HG02610 (cell line): ENCODE data around the gene SLC26A11.

Experiments
- ATAC-seq: cut with Tn5 transposase; IDR thresholded peaks from one replicate; pipeline ENCODE4 v1.9.1; 2021; ENCODE audit warnings: mild to moderate bottlenecking, moderate library complexity; ENCODE audit not compliant: unreplicated experiment

SLC26A11 gene

DNA sequence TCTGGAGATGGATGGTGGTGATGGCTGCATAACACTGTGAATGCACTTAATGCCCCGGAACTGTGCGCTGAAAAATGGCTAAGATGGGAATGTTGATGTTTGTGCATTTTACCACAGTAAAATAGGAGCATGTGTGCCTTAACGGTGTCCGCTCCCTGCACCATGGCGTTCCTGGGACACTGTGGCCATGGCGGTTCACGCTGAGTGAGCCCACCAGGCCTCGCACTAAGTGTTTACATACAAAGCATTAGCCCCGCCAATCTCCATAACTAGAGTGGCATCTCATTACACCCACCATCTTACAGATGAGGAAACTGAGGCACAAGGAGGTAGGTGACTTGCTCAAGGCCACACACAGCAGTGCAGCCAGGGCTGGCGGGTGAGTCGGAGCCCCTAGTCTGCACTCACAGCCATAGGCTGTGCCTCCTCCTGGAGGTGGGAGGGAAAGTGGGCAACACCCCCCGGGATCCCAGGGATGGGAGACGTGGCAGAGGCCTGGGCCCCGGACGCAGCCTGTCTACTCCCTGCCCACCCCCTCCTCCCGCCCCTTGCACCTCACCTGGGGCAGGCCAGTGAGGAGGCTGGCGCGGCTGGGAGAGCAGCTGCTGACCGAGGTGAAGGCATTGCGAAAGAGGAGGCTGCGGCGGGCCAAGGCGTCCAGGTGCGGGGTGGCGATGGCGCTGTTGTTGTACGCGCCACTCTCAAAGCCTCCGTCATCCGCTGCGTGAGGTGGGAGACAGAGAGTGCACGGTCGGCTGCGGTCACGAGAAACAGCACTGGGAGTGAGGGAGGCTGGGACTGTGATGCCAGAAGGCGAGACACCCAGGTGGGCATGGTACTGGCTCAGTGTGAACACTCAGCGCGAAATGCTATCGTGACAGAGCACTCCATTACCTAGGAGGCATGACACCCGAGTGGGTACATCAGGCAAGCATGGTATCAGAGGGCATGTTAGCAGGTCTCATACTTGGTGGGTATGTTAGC lies 3.5 kb upstream of the SLC26A11 start:
- no peak for ATAC-seq

DNA sequence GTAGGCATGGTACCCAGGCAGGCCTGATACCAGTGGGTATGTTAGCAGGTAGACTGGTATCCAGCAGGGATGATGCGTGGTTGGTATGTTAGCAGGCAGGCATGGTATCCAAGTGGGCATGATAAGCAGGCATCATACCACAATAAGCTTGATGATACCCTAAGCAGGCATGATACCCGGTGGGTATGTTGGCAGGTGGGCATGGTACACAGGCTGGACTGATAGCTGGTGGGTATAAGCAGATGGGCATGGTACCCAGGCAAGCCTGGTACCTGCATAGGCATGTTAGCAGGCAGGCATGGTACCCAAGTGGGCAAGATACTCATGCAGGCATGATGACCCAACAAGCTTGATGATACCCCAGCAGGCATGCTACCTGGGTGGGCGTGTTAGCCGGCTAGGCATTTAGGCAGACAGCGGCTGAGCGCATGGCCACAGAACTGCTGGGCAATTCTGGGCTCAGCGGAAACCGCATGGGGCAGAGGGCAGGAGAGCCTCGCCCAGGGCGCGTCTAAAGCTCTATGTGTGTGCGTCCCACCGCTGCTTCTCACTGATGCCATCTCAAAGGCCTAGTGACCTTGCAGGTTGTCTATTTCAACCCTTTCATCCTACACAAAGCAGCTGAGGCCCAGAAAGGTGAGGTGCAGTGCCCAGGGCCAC lies 2.4 kb upstream of the SLC26A11 start:
- no peak for ATAC-seq

DNA sequence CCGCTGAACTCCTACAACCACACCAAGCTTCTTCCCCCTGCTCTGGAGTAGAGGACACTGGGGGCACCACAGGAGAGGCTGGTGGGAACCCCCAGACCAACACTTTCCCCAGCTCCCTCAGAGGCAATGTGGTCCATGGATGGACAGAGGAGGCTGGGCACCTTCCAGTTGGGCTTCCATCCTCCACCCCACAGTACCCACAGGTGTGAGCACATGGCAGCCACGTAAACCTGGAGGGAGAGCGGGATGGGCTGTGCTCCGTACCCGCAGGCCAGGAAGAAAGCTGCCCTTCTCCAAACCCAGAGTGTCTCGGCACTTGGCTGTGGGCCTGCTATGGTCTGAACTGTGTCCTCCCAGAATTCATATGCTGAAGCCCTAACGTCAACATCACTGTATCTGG lies 1.8 kb upstream of the SLC26A11 start:
- ATAC-seq, result no peak

DNA sequence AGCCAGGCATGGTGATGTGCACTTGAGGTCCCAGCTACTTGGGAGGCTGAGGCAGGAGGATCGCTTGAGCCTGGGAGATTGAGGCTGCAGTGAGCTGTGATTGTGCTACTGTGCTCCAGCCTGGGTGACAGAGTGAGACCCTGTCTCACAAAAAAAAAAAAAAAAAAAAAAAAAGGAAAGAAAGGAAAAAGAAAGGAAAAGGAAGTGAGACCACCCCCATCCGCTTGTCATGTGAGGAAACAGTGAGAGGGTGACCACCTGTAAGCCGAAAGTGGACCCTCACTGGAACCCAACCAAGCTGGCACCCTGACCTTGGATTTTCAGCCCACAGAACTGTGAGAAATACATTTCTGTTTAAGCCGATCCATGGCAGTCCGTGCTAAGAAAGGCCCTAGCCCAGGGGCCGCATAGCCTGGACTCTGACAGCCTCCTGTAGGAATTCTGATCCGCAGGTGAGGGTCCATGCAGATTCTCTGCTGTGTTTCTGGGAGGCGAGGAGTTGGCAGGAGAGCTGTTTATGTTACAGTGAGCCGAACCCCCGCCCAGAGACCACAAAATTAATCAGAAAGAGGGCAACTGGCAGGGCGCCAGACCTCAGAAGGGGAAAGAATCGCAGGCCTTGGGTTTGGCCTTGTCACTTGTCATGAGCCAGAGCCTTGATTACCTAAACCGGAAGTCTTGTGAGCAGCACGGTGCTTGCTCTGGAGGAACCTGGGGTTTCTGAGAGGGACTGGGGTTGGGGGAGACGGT lies 1.0 kb upstream of the SLC26A11 start:
- peak; percentile 64 for ATAC-seq

DNA sequence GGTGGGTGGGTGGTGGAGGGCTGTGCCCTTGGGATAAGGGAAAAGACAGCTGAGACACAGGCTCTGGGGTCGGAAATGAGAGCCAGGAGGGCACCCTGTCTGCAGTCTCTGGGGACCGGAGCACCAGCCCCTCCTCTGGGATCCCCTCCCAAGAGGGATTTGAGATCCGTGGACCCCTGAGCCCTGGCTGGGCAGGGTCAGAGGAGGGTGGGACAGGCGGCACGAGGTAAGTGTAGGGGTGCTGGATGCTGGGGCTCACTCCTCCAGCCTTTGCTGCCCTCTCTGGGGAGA lies 519 bp upstream of the SLC26A11 start:
- ATAC-seq, result no peak

DNA sequence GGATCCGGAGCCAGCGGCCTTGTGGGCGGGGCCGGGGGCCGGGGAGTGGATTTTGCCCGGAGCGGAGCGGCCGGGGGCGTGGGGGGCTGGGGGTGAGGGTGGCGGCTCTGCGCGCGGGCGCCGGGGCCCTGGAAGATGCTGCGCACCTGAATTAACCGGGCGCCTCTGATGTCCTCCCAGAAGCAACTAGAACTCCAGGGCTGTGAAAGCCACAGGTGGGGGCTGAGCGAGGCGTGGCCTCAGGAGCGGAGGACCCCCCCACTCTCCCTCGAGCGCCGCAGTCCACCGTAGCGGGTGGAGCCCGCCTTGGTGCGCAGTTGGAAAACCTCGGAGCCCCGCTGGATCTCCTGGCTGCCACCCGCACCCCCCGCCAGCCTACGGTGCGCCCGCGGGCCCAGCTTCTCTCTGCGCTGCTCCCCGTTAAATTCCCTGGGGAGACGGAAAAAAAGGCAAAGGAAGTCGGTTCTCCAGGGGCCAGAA lies 549 bp downstream of the SLC26A11 start:
- no peak for ATAC-seq

DNA sequence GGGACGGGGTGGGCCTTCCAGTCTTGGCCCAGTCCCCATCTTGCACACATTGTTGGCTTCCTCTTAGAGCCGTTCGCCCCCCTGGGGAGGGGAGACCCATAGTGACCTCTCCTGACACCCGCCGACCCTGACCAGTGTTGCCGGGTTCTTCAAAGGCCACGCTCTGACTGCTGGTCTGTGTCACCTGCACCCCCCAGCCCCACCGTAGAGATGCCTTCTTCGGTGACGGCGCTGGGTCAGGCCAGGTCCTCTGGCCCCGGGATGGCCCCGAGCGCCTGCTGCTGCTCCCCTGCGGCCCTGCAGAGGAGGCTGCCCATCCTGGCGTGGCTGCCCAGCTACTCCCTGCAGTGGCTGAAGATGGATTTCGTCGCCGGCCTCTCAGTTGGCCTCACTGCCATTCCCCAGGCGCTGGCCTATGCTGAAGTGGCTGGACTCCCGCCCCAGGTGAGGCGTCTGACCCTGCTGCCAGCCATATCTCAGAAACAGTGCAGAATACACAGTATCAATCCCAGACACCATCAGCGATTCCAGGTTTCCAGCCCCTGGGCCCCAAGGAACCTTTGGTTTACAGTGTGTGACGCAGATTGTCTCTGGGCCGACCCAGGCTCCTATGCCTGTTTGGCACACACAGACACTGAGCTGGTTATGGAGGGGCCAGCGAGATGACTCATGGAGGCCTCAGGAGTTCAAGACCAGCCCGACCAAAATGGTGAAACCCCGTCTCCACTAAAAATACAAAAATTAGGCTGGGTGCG lies 1.3 kb downstream of the SLC26A11 start:
- no peak for ATAC-seq

DNA sequence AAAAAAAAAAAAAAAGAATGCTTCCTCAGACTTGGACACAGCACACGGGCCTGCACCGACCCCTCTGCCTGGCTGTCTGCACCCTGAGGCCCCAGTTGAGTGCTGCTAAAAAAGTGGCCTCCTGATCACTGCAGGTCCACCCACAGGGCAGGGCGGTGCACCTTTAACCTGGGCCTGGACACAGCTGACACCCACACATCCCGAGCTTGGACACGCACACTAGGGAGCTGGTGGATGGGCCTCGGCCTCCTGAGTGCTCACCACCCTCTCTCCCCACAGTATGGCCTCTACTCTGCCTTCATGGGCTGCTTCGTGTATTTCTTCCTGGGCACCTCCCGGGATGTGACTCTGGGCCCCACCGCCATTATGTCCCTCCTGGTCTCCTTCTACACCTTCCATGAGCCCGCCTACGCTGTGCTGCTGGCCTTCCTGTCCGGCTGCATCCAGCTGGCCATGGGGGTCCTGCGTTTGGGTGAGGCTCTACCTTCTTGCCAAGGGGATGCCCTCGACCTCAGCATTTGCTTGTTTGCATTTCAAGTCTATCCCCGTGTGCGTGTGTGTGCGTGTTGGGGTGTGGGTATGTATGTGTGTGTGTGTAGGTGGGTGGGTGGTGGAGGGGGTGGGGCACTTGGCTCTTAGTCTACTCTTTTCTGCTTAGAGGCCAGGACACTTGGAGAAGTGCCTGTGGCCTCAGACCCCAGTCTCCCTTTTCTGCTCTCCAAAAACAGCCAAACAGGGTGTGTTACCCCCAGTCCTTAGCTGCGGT lies 2.3 kb downstream of the SLC26A11 start:
- ATAC-seq, result no peak

DNA sequence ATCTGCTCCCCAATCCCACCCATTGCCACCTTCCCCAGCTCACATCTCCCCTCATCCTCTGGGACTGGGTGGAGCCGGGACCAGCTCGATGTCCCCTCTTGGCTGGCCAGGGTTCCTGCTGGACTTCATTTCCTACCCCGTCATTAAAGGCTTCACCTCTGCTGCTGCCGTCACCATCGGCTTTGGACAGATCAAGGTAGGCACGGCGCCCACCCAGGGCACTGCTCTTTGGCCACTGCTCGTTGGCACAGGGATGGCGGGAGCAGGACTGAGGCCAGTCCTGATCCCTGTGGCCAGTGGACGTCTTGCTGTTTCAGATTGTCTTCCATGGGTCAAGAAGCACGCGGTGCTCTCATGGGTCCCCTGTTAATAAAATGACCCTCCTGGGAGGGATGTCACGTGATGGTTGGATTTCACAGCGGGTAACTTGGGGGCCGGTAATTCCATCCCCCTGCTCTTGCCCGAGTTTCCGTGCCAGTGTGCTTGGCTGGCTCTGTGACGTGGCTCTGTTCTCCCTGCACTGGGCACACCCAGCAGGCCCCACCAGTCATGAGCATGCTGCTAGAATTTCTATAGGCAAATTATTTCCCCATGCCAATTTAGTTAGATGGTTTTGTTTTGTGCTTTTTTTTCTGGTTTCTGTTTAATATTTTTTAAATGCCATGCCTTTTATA lies 3.1 kb downstream of the SLC26A11 start:
- no peak for ATAC-seq

DNA sequence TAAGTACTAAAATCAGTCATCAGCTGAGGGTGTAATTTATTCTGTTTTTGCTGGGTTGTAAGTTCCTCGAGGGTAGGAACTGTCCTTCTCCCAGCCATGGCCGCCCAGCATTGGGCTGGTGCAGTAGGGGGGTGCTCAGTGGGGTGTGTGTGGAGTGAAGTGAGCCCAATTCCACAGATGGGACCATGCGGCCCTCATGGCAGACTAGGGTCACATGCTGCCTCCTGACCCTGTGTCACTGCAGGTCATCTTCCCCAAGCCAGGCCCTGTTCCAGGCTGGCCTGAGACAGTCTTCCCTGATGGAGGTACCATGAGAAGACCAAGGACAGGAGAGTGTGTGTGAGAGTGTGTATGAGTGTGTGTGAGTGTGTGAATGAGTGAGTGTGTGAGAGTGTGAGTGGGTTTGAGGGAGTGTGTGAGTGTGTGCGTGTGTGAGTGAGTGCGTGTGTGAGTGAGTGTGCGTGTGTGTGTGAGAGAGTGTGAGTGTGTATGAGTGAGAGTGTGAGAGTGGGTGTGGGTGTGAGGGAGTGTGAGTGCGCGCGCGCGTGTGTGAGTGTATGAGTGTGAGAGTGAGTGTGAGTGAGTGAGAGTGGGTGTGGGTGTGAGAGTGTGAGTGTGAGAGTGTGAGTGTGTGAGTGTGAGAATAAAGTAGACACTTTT lies 3.7 kb downstream of the SLC26A11 start:
- ATAC-seq, result no peak

DNA sequence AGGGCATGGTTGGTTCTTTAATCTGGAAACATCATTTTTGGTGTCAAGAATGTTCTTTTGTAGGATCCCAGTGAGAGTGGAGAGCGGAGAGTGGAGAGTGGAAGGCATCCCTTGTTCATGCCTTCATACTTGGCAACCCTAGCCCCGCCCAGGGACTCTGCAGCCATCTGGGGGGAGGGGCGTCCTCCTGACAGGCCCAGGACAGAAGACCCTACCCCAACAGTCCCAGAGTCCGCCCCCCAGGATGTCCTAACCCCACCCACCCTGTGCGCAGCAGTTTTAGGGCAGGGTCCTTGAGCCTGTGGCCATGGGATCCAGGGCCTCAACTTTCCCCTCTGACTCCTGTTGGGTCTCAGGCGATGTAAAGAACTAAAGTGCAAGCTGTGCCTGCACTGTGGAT lies 4.5 kb downstream of the SLC26A11 start:
- no peak for ATAC-seq

DNA sequence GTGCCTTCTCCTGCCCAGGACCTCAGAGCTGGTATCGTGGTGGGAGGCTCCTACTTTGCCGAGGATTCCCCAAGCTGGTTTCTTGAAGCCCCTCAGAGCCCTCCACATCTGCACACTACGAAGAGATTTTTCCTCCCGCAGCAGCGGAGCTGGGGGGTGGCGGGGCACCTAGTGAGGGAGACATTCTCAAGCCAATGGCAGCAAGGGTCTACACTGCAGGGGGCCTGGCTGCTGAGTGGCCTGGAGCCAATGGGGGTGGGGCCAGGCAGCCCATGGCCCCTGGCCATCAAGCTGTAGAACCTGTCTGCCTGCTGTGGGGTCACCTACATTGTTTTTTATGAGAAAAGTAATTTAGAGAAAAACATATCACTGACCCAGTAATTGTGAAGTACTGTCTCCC lies 5.0 kb downstream of the SLC26A11 start:
- ATAC-seq, result no peak

DNA sequence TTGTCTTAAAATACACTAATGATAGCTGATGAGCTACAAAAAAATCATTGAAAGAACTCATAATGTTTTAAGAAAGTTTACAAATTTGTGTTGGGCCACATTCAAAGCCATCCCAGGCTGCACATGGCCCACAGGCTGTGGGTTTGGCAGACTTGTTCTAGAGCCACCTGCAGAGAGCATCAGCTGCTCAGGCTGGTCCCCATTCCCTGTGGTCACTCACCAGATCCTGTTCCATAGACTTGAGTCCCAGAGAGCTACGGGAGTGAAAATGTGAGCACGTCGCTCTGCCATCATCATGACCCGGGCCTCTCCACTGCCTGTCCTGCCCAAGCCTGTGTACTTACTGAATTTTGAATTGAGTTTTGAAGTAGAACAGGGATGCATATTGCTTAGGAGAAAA lies 6.9 kb downstream of the SLC26A11 start:
- ATAC-seq, result no peak

DNA sequence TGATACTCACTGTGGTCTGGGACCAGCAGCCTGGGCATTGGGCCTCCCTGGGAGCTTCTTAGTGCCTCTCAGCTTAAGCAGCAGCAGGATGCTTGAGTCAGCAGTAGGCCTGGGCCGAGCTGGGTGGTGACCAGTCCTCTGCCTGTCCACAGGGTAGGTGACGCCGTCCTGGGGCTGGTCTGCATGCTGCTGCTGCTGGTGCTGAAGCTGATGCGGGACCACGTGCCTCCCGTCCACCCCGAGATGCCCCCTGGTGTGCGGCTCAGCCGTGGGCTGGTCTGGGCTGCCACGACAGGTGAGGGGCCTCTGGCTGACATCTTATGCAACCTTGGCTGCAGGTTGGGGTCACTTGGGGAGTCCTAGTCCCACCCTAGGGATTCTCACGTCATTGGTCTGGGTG lies 7.4 kb downstream of the SLC26A11 start:
- no peak for ATAC-seq

DNA sequence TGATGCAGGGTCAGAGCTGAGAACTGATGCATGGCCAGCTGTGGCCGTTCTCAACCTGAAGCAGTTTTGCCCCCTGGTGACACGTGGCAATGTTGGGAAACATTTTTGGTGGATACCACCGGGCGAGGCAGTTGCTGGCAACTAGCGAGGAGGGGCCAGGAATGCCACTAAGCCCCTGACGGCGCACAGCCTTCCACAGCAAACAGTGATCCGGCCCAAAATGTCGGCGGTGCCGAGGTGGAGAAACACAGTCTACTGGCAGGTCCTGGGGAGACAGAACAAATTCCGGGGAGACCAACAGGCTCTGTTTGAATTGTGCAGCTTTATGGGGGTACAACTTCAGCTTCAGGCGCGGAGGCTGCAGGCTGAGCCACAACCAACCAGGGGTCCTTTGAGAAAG lies 8.2 kb downstream of the SLC26A11 start:
- no peak for ATAC-seq

DNA sequence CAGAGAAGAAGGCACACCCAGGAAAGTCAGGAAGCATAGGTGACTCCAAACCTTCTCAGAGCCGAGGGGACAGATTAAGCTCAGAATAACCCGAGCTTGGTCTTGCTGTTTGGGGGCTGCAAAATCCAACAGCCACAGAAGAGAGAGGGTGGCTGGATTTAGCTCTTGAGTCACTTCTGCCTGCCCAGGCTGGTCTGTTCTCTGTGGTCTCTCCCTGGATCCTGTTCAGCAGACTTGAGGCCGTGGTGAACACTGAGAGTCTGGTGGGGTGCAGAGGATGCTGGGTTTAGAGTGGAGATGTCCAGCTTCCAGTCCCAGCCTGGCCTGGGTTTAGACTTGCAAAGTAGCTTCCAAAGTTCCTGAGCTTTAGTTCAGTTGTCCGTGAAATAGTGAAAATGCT lies 8.8 kb downstream of the SLC26A11 start:
- no peak for ATAC-seq

DNA sequence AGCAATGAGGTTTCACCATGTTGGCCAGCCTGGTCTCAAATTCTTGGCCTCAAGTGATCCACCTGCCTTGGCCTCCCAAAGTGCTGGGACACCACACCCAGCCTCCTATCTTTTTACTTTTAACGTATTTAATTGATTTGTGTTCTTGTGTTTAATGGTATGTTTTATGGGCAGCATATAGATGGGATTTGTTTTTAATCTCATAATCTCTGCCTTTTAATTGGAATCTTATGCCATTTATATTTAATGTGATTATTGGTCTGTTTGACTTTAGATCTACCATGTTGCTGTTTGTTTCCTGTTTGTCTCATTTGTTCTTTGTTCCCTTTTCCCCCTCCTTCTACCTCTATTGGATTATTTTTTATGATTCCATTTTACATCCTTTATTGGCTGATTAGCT lies 12.2 kb downstream of the SLC26A11 start:
- ATAC-seq, result no peak

DNA sequence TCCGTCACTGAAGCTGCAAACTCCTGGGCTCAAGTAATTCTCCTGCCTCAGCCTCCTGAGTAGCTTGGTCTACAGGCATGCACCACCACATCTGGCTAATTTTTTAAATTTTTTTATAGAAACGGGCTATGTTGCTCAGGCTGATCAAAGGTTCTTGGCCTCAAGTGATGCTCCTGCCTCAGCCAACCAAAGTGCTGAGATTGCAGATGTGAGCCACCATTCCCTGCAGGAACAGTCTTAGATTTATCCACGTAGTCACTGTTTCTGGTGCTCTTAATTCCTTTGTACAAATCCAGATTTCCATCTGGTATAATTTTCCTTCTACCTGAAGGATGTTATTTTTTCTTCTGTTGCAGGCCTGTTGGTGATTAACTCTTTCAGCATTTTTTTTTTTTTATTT lies 13.0 kb downstream of the SLC26A11 start:
- no peak for ATAC-seq

DNA sequence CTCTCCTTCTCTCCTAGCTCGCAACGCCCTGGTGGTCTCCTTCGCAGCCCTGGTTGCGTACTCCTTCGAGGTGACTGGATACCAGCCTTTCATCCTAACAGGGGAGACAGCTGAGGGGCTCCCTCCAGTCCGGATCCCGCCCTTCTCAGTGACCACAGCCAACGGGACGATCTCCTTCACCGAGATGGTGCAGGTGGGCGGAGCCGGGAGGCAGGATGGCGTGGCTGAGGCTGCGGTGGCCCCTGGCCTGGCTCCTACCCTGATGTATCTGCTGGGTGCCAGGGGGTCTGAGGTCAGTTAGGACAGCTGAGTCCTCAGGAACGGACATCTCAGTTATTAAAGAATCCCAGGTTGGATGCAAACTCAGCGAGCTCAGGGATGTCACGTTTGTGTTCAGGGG lies 16.7 kb downstream of the SLC26A11 start:
- no peak for ATAC-seq
